ENCODE measurements around the gene NUP155.
A peak's percentile ranks its signal among the peaks of the same experiment; 100 is the strongest.
"Not testable (repeated sequence)": the region's sequence is repeated elsewhere in the genome, so short reads cannot be mapped to it uniquely, and the experiment has no call there.

The NUP155 gene

GRCh38 chr5:37370864-37371726 lies at the start of gene NUP155:
Gene NUP155, minus strand, starts transcription at chr5:37371106. Its CDS starts 129 bp downstream, at chr5:37370977.
- peak; percentile 92 for DNase-seq

- no peak for DNase-seq
These were observed 46.4 kb upstream of the NUP155 start for GRCh38 chr5:37417347-37417746.

- DNase-seq, result not testable (repeated sequence)
These were observed 44.5 kb upstream of the NUP155 start for GRCh38 chr5:37415456-37415855.

GRCh38 chr5:37412515-37412914 lies 41.6 kb upstream of the NUP155 start:
- no peak for DNase-seq

GRCh38 chr5:37400501-37400900 lies 29.6 kb upstream of the NUP155 start:
- no peak for DNase-seq

- DNase-seq, result peak; percentile 71
These were observed 25.4 kb upstream of the NUP155 start for GRCh38 chr5:37396352-37396751.

GRCh38 chr5:37391591-37391990 lies 20.7 kb upstream of the NUP155 start:
- DNase-seq, result peak; percentile 94

- DNase-seq, result peak; percentile 96
These were observed 8.3 kb upstream of the NUP155 start, which contains the start of gene WDR70 for GRCh38 chr5:37379100-37379628. Gene WDR70, plus strand, starts transcription at chr5:37379318. Its CDS starts 50 bp downstream, at chr5:37379368.

- DNase-seq, result not testable (repeated sequence)
These were observed 7.2 kb upstream of the NUP155 start for GRCh38 chr5:37378066-37378465.

- DNase-seq, result no peak
These were observed 4.2 kb upstream of the NUP155 start for GRCh38 chr5:37375091-37375490.

- DNase-seq, result no peak
These were observed 399 bp downstream of the NUP155 start for GRCh38 chr5:37370550-37370863.

GRCh38 chr5:37355161-37355560 lies 15.7 kb downstream of the NUP155 start:
- DNase-seq, result no peak

- not testable (repeated sequence) for DNase-seq
These were observed 28.2 kb downstream of the NUP155 start for GRCh38 chr5:37342741-37343140.

GRCh38 chr5:37334754-37335153 lies 36.2 kb downstream of the NUP155 start:
- DNase-seq, result not testable (repeated sequence)

- DNase-seq, result no peak
These were observed 44.4 kb downstream of the NUP155 start for GRCh38 chr5:37326536-37326935.

- DNase-seq, result peak; percentile 58
These were observed 47.3 kb downstream of the NUP155 start for GRCh38 chr5:37323607-37324006.

GRCh38 chr5:37319037-37319782 lies 51.7 kb downstream of the NUP155 start:
- peak; percentile 21 for DNase-seq

- peak; percentile 72 for DNase-seq
These were observed 54.9 kb downstream of the NUP155 start for GRCh38 chr5:37316027-37316426.

GRCh38 chr5:37310360-37310759 lies 60.5 kb downstream of the NUP155 start:
- no peak for DNase-seq

- DNase-seq, result peak; percentile 61
These were observed 62.1 kb downstream of the NUP155 start for GRCh38 chr5:37308793-37309192.

GRCh38 chr5:37304888-37305287 lies 66.0 kb downstream of the NUP155 start:
- no peak for DNase-seq

GRCh38 chr5:37296313-37296712 lies 74.6 kb downstream of the NUP155 start:
- not testable (repeated sequence) for DNase-seq

- DNase-seq, result no peak
These were observed 87.6 kb downstream of the NUP155 start for GRCh38 chr5:37283214-37283820.
